SK-N-SH treated with all-trans-retinoic acid at 6 μM for 48 hours (cell line): ENCODE measurements around the gene SHISA2.
"Not testable (repeated sequence)": the region's sequence is repeated elsewhere in the genome, so short reads cannot be mapped to it uniquely, and the experiment has no call there.

Experiments
- ATAC-seq: fragments of 200-7000 bp; cut with Tn5 transposase; 3 replicates; pipeline ENCODE4 v1.9.1; 2020; ENCODE audit warnings: mild to moderate bottlenecking, moderate library complexity
- ARNTL ChIP-seq: fragments of 450-650 bp; formaldehyde crosslinking; IDR thresholded peaks from 2 replicates; pipeline ENCODE4 v1.5.0; 2020; ENCODE audit warnings: low read depth, mild to moderate bottlenecking, moderate library complexity, borderline replicate concordance
- BACH2 ChIP-seq: fragments of 250-450 bp; sonication (Bioruptor Pico); IDR thresholded peaks from 2 replicates; pipeline ENCODE4 v1.9.0; 2021; ENCODE audit warnings: mild to moderate bottlenecking, borderline replicate concordance
- CREB5 ChIP-seq: fragments of 250-450 bp; sonication (Bioruptor Pico); IDR thresholded peaks from 2 replicates; pipeline ENCODE4 v1.5.1; 2020; ENCODE audit warnings: low read depth, mild to moderate bottlenecking, moderate library complexity
- CSRNP3 ChIP-seq: fragments of 250-450 bp; sonication (Bioruptor Pico); IDR thresholded peaks from 2 replicates; pipeline ENCODE4 v1.5.1; 2021; ENCODE audit warnings: mild to moderate bottlenecking, moderate library complexity
- ESRRG ChIP-seq: fragments of 250-450 bp; sonication (Bioruptor Pico); IDR thresholded peaks from 2 replicates; pipeline ENCODE4 v1.6.1; 2021; ENCODE audit warnings: mild to moderate bottlenecking
- ISL1 ChIP-seq: fragments of 250-450 bp; sonication (Bioruptor Pico); IDR thresholded peaks from 2 replicates; pipeline ENCODE4 v2.1.2; 2022; ENCODE audit warnings: mild to moderate bottlenecking, moderate library complexity
- OSR1 ChIP-seq: fragments of 250-450 bp; sonication (Bioruptor Pico); IDR thresholded peaks from 2 replicates; pipeline ENCODE4 v1.8.0; 2022; ENCODE audit warnings: moderate library complexity, mild to moderate bottlenecking, inconsistent platforms
- PATZ1 ChIP-seq: fragments of 250-450 bp; sonication (Bioruptor Pico); IDR thresholded peaks from 2 replicates; pipeline ENCODE4 v1.8.0; 2020; ENCODE audit warnings: mild to moderate bottlenecking, moderate library complexity, borderline replicate concordance
- POU6F1 ChIP-seq: fragments of 250-450 bp; sonication (Bioruptor Pico); IDR thresholded peaks from 2 replicates; pipeline ENCODE4 v1.8.0; 2021; ENCODE audit warnings: low read depth, mild to moderate bottlenecking, moderate library complexity, borderline replicate concordance
- PPARA ChIP-seq: fragments of 250-450 bp; sonication (Bioruptor Pico); IDR thresholded peaks from 2 replicates; pipeline ENCODE4 v1.5.0; 2020; ENCODE audit warnings: mild to moderate bottlenecking, borderline replicate concordance
- RARB ChIP-seq: fragments of 250-450 bp; sonication (Bioruptor Pico); IDR thresholded peaks from 2 replicates; pipeline ENCODE4 v1.8.0; 2021; ENCODE audit warnings: mild to moderate bottlenecking, moderate library complexity
- SNAI2 ChIP-seq: fragments of 250-450 bp; sonication (Bioruptor Pico); IDR thresholded peaks from 2 replicates; pipeline ENCODE4 v1.5.0; 2020; ENCODE audit warnings: mild to moderate bottlenecking, moderate library complexity
- TOX ChIP-seq: fragments of 250-450 bp; sonication (Bioruptor Pico); IDR thresholded peaks from 2 replicates; pipeline ENCODE4 v1.8.0; 2021; ENCODE audit warnings: mild to moderate bottlenecking, moderate library complexity, borderline replicate concordance
- TSHZ2 ChIP-seq: fragments of 250-450 bp; sonication (Bioruptor Pico); IDR thresholded peaks from 2 replicates; pipeline ENCODE4 v1.5.0; 2020; ENCODE audit warnings: mild to moderate bottlenecking, moderate library complexity
- ZFP30 ChIP-seq: fragments of 450-650 bp; formaldehyde crosslinking; IDR thresholded peaks from 2 replicates; pipeline ENCODE4 v1.5.0; 2022; ENCODE audit warnings: mild to moderate bottlenecking, moderate library complexity
- ZNF565 ChIP-seq: fragments of 450-650 bp; formaldehyde crosslinking; conservative IDR thresholded peaks from 2 replicates; pipeline ENCODE4 v1.5.0; 2020; ENCODE audit warnings: low read depth, mild to moderate bottlenecking, moderate library complexity
- ZNF70 ChIP-seq: fragments of 450-650 bp; formaldehyde crosslinking; IDR thresholded peaks from 2 replicates; pipeline ENCODE4 v1.5.0; 2020; ENCODE audit warnings: mild to moderate bottlenecking, moderate library complexity
- ZNF8 ChIP-seq: fragments of 450-650 bp; formaldehyde crosslinking; IDR thresholded peaks from 2 replicates; pipeline ENCODE4 v1.5.0; 2020; ENCODE audit warnings: mild to moderate bottlenecking, moderate library complexity

Gene SHISA2

GRCh38 chr13:26071691-26072090, 19.9 kb upstream of the SHISA2 start:
- TF ChIP-seq OSR1 (CRISPR knock-in tag) (no peak), ZNF8 (CRISPR knock-in tag) (no peak), ZNF565 (no peak), CREB5 (CRISPR knock-in tag) (no peak), POU6F1 (CRISPR knock-in tag) (no peak), PPARA (CRISPR knock-in tag) (no peak), ZFP30 (CRISPR knock-in tag) (no peak), CSRNP3 (CRISPR knock-in tag) (no peak), ZNF70 (CRISPR knock-in tag) (no peak), RARB (no peak), TSHZ2 (CRISPR knock-in tag) (no peak), ISL1 (CRISPR knock-in tag) (no peak)
- ATAC-seq = no peak

- ATAC-seq = not testable (repeated sequence)
These were observed 17.8 kb upstream of the SHISA2 start for GRCh38 chr13:26069642-26070041.

GRCh38 chr13:26068372-26068771, 16.6 kb upstream of the SHISA2 start:
- not testable (repeated sequence) for ATAC-seq

- no peak for ATAC-seq
- no peak for TF ChIP-seq ZNF70 (CRISPR knock-in tag)
- no peak for TF ChIP-seq SNAI2
- no peak for TF ChIP-seq CREB5 (CRISPR knock-in tag)
- TF ChIP-seq ARNTL (CRISPR knock-in tag) = no peak
- TF ChIP-seq ZNF565 = no peak
- no peak for TF ChIP-seq ISL1 (CRISPR knock-in tag)
- TF ChIP-seq TOX = no peak
- no peak for TF ChIP-seq OSR1 (CRISPR knock-in tag)
- no peak for TF ChIP-seq BACH2 (CRISPR knock-in tag)
- no peak for TF ChIP-seq ZFP30 (CRISPR knock-in tag)
- TF ChIP-seq ESRRG (CRISPR knock-in tag) = no peak
- no peak for TF ChIP-seq PATZ1 (CRISPR knock-in tag)
These were observed 15.8 kb upstream of the SHISA2 start for GRCh38 chr13:26067601-26068000.

GRCh38 chr13:26066492-26066891, 14.7 kb upstream of the SHISA2 start:
- not testable (repeated sequence) for ATAC-seq
